ENCODE results near the gene DMKN. TPM values are rescaled to one million over a fixed set of nuclear protein-coding genes. Genes with fewer than 3 reads are reported as not detected.

The DMKN gene
- total and polyA plus RNA-seq, 2 of the 8 experiments (the other 6 are each of a cell fraction or from before 2014, with no cell fraction given), result 290 to 330 TPM

DNA sequence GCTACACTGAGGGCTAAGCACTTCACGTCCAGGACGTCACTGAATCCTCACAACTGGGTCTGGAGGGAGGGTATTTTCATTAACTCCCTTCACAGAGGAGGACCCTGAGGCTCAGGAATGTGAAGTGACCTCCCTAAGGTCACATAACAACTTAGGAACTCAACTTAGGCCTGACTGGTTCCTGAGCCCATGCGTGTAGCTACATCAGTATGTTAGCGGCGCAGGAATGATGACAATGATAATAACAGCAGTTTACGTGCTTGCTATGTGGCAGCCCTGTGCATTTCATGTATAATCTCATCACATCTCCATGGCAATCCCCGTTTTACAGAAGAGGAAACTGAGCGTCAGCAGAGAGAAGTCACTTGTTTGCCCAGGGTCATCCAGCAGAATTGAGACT is 41.5 kb downstream of the DMKN start:
- no peak overlapping the region for H3K27ac ChIP-seq (ENCODE audit: low read depth, low read length)
- H4K20me1 ChIP-seq (replicated peaks in 1 of 2; ENCODE audit: control insufficient read depth in 1 of 2, insufficient read depth in 2 of 2, low read length in 2 of 2), result no peaks in the 10 kb centered on the region
- H3K4ac ChIP-seq (replicated peaks; ENCODE audit: insufficient read length, low read depth, low read length), result no peak overlapping the region
- no peak overlapping the region for H2BK12ac ChIP-seq (ENCODE audit: low read depth, low read length)
- H3K23ac ChIP-seq (ENCODE audit: insufficient read length), result no peak overlapping the region
- H4K5ac ChIP-seq (ENCODE audit: insufficient read length, low read depth, low read length), result no peak overlapping the region
- ChIA-PET CTCF (ENCODE audit: partially characterized antibody) (interaction anchor here (0.6 to 4.2 kb wide), 7 partner anchors 9 to 220 kb away, joined by 3 to 18 read pairs (median 4); no protein-coding TSS in a partner anchor), POLR2A (ENCODE audit: partially characterized antibody) (interaction anchor here (1.4 to 1.5 kb wide), 2 partner anchors 8 to 39 kb away, joined by 3 to 5 read pairs; no protein-coding TSS in a partner anchor)
- DNase-seq (ENCODE audit: low read depth in 1 of 2, low spot score in 2 of 2) (no peak), FAIRE-seq (no peak)
- 87% methylated on average over 8 of the region's 8 CpGs; no CpG with 5 or more reads in 1 of the 2 experiments for WGBS, 2 experiments (ENCODE audit: extremely low coverage in 1 of 2, insufficient coverage in 1 of 2, insufficient read length in 1 of 2, insufficient replicate concordance in 2 of 2, low coverage in 1 of 2, low lambda C conversion rate in 2 of 2, missing lambda C conversion rate in 1 of 2)
- H3K18ac ChIP-seq (ENCODE audit: extremely low read depth, low read length), result no peak overlapping the region
- no peaks in the 10 kb centered on the region for H3K9me3 ChIP-seq (ENCODE audit: insufficient read depth in 2 of 2, low read depth in 1 of 2, low read length in 1 of 2)
- peak overlapping the region; percentile 66; the same call in 1 of the 2 replicates for H2AK5ac ChIP-seq (ENCODE audit: low read depth, low read length)
- H3K9ac ChIP-seq (replicated peaks in 1 of 4; ENCODE audit: extremely low read depth in 1 of 4, low read depth in 3 of 4, low read length in 3 of 4), result no peak overlapping the region
- H3K79me2 ChIP-seq (ENCODE audit: control insufficient read depth in 1 of 2, insufficient read depth in 2 of 2, low read length in 2 of 2), result no peaks in the 10 kb centered on the region
- no peak overlapping the region for H2BK5ac ChIP-seq (ENCODE audit: low read depth, low read length)
- no peak overlapping the region for H2AFZ ChIP-seq (ENCODE audit: low read length)
- H4K91ac ChIP-seq (replicated peaks; ENCODE audit: insufficient read length, low read length), result no peak overlapping the region
- H3K14ac ChIP-seq (ENCODE audit: insufficient read length), result no peak overlapping the region
- no peak overlapping the region for H3K56ac ChIP-seq (replicated peaks; ENCODE audit: insufficient read length, low read depth, low read length)
- no peaks in the 10 kb centered on the region for H3K4me1 ChIP-seq (replicated peaks in 1 of 4; ENCODE audit: control insufficient read depth in 3 of 4, insufficient read depth in 4 of 4, low read length in 3 of 4)
- H3K79me1 ChIP-seq (ENCODE audit: low read depth, low read length), result no peaks in the 10 kb centered on the region
- no peak overlapping the region for H2BK20ac ChIP-seq (ENCODE audit: low read length)
- no peaks in the 10 kb centered on the region for H3K36me3 ChIP-seq (ENCODE audit: control insufficient read depth in 2 of 4, insufficient read depth in 4 of 4, low read length in 3 of 4)
- no peak overlapping the region for H4K8ac ChIP-seq (ENCODE audit: extremely low read depth, insufficient read depth, low read length)
- H2BK15ac ChIP-seq (ENCODE audit: low read length), result no peak overlapping the region
- no peak overlapping the region for H3K4me3 ChIP-seq (ENCODE audit: extremely low read depth in 1 of 4, insufficient read depth in 2 of 4, low read depth in 3 of 4, low read length in 4 of 4)
- H2BK120ac ChIP-seq (replicated peaks; ENCODE audit: low read depth, low read length), result no peak overlapping the region
- H3K27me3 ChIP-seq (replicated peaks in 1 of 4; ENCODE audit: control insufficient read depth in 3 of 4, extremely low read depth in 1 of 4, insufficient read depth in 3 of 4, low read length in 3 of 4), result no peaks in the 10 kb centered on the region
- no peaks in the 10 kb centered on the region for H3K23me2 ChIP-seq (ENCODE audit: low read depth, low read length)
- no peak overlapping the region for H3K4me2 ChIP-seq (ENCODE audit: insufficient read depth in 1 of 2, low read depth in 2 of 2, low read length in 2 of 2)
- TF ChIP-seq CHD1 (IDR thresholded peaks at IDR 0.05; ENCODE audit: low read depth, low read length) (no peak), TEAD4 (IDR thresholded peaks at IDR 0.05; ENCODE audit: low read depth, low read length) (no peak), BRCA1 (IDR thresholded peaks at IDR 0.05; ENCODE audit: low read depth, low read length) (no peak), CEBPB (IDR thresholded peaks at IDR 0.05; ENCODE audit: low read depth, low read length) (no peak), BCL11A (IDR thresholded peaks at IDR 0.05; ENCODE audit: low read depth in 2 of 2, low read length in 2 of 2) (no peak), RNF2 (IDR thresholded peaks at IDR 0.05; ENCODE audit: borderline replicate concordance, low read depth, low read length, missing control alignments, poor library complexity, severe bottlenecking) (no peak), KDM5A (IDR thresholded peaks at IDR 0.05; ENCODE audit: low read length) (no peak), SP1 (IDR thresholded peaks at IDR 0.05; ENCODE audit: low read depth, low read length) (no peak), RAD21 (IDR thresholded peaks at IDR 0.05 in 1 of 2, conservative IDR thresholded peaks at IDR 0.05 in 1 of 2; ENCODE audit: low read depth in 2 of 2, low read length in 2 of 2) (no peak), NANOG (IDR thresholded peaks at IDR 0.05; ENCODE audit: insufficient read depth, low read depth, low read length, poor library complexity, severe bottlenecking) (no peak), RXRA (IDR thresholded peaks at IDR 0.05; ENCODE audit: insufficient read depth, low read depth, low read length) (no peak), SP4 (IDR thresholded peaks at IDR 0.05; ENCODE audit: low read length) (no peak), POU5F1 (IDR thresholded peaks at IDR 0.05; ENCODE audit: low read depth, low read length) (no peak), CHD2 (IDR thresholded peaks at IDR 0.05; ENCODE audit: low read length) (no peak)
- TF ChIP-seq, protein P1, sequence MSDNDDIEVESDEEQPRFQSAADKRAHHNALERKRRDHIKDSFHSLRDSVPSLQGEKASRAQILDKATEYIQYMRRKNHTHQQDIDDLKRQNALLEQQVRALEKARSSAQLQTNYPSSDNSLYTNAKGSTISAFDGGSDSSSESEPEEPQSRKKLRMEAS (IDR thresholded peaks at IDR 0.05), result no peak

All from H1 (cell line).